ENCODE measurements around the gene PITX1.

DNA sequence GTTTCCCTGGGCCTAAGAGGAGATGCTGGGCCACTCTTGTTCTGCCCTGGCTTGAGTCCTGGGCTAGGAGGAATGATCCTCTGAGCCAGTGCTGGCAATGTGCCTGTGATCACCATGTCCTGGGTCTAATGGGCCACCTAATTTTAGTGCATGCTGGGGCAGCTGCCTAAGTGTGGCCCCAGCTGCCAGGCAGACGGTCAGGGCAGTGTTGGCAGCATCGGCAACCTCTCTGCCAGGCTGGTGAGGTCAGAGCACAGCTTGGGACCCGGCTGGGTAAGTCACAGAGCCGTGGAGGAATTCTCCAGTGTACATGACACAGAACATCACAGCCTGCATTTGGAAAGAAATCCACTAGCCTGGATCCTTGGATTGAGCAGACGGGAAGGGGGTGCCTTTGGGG lies 21.4 kb upstream of the PITX1 start:
- TF ChIP-seq, protein P1, sequence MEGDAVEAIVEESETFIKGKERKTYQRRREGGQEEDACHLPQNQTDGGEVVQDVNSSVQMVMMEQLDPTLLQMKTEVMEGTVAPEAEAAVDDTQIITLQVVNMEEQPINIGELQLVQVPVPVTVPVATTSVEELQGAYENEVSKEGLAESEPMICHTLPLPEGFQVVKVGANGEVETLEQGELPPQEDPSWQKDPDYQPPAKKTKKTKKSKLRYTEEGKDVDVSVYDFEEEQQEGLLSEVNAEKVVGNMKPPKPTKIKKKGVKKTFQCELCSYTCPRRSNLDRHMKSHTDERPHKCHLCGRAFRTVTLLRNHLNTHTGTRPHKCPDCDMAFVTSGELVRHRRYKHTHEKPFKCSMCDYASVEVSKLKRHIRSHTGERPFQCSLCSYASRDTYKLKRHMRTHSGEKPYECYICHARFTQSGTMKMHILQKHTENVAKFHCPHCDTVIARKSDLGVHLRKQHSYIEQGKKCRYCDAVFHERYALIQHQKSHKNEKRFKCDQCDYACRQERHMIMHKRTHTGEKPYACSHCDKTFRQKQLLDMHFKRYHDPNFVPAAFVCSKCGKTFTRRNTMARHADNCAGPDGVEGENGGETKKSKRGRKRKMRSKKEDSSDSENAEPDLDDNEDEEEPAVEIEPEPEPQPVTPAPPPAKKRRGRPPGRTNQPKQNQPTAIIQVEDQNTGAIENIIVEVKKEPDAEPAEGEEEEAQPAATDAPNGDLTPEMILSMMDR (IDR thresholded peaks at IDR 0.05) = no peak
- no peak for TF ChIP-seq POLR2A (IDR thresholded peaks at IDR 0.05)

Data from ovary (tissue), 3 donors.